ENCODE results near the gene XIST.
"Not testable (repeated sequence)": the region's sequence is repeated elsewhere in the genome, so short reads cannot be mapped to it uniquely, and the experiment has no call there.

XIST gene

GRCh38 chrX:73838123-73838522, 14.4 kb downstream of the XIST start:
- DNase-seq = no peak

- no peak for DNase-seq
Observed at GRCh38 chrX:73836956-73837477, 15.5 kb downstream of the XIST start.

GRCh38 chrX:73834219-73834618, 18.3 kb downstream of the XIST start:
- no peak for DNase-seq

GRCh38 chrX:73832319-73832718, 20.2 kb downstream of the XIST start:
- DNase-seq = no peak

GRCh38 chrX:73831500-73831899, 21.0 kb downstream of the XIST start:
- no peak for DNase-seq

GRCh38 chrX:73830489-73831414, 21.8 kb downstream of the XIST start:
- no peak for DNase-seq

- DNase-seq = no peak
Observed at GRCh38 chrX:73829890-73830466, 22.5 kb downstream of the XIST start.

GRCh38 chrX:73828080-73828720, 24.3 kb downstream of the XIST start:
- DNase-seq = no peak

GRCh38 chrX:73827406-73827805, 25.1 kb downstream of the XIST start:
- no peak for DNase-seq

- DNase-seq = no peak
Observed at GRCh38 chrX:73826996-73827395, 25.5 kb downstream of the XIST start.

- no peak for DNase-seq
Observed at GRCh38 chrX:73825569-73825968, 26.9 kb downstream of the XIST start.

GRCh38 chrX:73823473-73824004, 29.0 kb downstream of the XIST start:
- no peak for DNase-seq

- no peak for DNase-seq
Observed at GRCh38 chrX:73822775-73823174, 29.7 kb downstream of the XIST start.

- DNase-seq = no peak
Observed at GRCh38 chrX:73821921-73822559, 30.5 kb downstream of the XIST start.

- not testable (repeated sequence) for DNase-seq
Observed at GRCh38 chrX:73819864-73820558, 32.5 kb downstream of the XIST start.

- no peak for DNase-seq
Observed at GRCh38 chrX:73818200-73819116, 34.1 kb downstream of the XIST start.

GRCh38 chrX:73817393-73818199, 34.9 kb downstream of the XIST start:
- no peak for DNase-seq

GRCh38 chrX:73812256-73812655, 40.3 kb downstream of the XIST start:
- no peak for DNase-seq

- not testable (repeated sequence) for DNase-seq
Observed at GRCh38 chrX:73804109-73804508, 48.4 kb downstream of the XIST start.

- DNase-seq = no peak
Observed at GRCh38 chrX:73799888-73800287, 52.6 kb downstream of the XIST start.

Data from activated CD8-positive, alpha-beta memory T cell treated with anti-CD3 and anti-CD28 coated beads, Interleukin-2, amount 50 U/mL, for 4 hours (primary cell).